TTC549 (cell line): ENCODE results near the gene VEZT.

Experiments
- FAIRE-seq: peaks from 2 replicates; lab custom pipeline; 2012; peaks lifted over from hg19 to GRCh38; lab: Jason Lieb, UNC

The VEZT gene

GRCh38 chr12:95200128-95200894 is 17.3 kb upstream of the VEZT start:
- FAIRE-seq: no peak

DNA sequence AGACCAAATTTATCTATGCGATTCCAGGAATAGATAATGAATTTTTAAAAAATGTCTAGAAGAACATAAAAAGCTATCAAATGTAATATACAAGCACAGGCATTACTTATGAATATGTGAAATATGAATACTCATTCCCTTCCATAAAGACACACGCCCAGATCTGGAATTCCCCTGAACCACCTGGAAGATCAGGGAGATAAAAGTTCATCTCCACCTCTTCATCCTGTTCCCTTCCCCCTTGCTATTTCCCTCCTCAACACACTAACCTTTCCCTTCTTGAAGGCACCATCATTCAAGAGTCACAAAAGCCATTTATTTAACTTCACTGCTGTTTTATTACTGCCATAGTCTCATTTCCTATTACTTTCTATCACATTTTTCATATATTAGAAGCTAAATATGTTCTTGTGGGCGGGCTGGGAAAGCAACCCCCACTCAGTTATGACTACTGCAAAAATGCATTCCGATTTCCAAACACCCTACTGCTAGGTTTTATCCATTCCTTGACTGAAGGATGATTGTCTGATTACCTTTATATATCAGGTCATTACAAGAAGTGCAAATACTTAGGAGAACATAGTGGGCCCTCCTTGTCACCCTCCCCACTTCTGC is 16.4 kb upstream of the VEZT start:
- FAIRE-seq: no peak

DNA sequence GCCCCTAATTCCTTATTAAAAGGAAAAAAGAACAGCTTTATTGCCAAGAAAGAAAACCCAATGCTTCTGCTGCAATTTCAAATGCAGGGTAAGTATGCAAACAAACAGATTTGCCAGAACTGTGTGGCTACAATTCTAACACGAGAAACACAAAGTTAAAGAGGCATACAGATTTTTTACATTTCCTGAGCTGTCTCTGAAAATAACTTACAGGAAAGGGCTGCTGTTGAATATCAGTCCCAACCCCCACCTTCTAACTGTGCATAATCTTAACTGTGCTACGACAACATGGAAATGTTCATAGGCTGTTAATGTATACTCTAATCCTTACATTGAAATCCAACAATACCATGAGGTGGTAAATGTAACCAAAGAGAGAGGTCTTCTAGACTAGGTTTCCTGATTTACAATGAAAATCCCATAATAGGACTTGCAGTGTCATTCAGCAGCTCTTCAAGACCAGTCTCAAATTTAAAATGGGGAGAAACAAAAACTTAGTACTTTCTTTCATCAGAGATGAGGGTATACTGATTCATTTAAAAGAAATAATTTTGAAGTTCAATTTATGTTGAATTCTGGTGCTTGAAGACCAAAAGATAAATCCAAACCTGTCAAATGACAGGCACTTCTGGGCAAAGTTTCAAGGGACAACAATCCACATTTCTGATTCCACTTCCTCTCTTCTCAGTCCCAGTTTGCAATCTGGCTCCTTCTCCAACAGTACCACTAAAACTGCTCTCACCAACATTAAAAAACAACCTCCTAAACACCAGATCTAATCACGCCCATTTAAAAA is 14.7 kb upstream of the VEZT start:
- no peak for FAIRE-seq

GRCh38 chr12:95203487-95204030 is 14.0 kb upstream of the VEZT start:
- FAIRE-seq: no peak

GRCh38 chr12:95204141-95204866 is 13.3 kb upstream of the VEZT start:
- no peak for FAIRE-seq

GRCh38 chr12:95205016-95205624 is 12.5 kb upstream of the VEZT start:
- FAIRE-seq: no peak

DNA sequence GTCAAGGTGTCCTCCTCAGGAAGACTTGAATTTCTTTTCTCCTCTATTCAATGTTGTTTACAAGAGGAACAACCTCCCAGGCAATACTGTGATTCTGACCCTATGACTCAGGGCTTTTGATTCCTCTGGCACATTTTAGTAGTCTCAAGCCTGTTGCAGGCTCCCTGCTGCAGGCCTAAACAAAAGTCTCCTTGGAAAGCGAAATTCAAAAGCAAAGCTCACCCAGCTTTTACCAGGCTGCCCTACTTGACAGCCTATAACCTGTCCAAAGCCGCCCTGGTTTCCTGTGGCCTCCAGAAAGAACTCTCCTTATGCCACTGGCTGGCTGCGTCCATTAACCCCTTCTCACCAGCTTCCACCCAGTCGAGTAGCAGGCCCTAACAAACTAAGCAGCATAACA is 11.9 kb upstream of the VEZT start:
- FAIRE-seq: no peak

DNA sequence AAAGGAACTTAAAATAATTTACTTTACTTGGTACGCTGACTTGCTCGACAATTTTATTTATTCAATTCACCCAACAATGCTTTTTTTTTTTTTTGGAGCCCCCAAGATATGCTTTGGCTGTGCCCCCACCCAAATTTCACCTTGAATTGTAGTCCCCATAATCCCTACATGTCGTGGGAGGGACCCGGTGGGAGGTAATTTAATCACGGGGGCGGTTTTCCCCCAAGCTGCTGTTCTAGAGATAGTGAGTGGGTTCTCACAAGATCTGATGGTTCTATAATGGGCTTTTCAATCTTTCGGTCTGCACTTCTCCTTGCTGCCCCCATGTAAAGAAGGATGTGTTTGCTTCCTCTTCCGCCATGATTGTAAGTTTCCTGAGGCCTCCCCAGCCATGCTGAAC is 10.7 kb upstream of the VEZT start:
- FAIRE-seq: no peak

- no peak for FAIRE-seq
Measured at GRCh38 chr12:95207407-95207806, 10.2 kb upstream of the VEZT start.

GRCh38 chr12:95208678-95209077 is 8.9 kb upstream of the VEZT start:
- no peak for FAIRE-seq

DNA sequence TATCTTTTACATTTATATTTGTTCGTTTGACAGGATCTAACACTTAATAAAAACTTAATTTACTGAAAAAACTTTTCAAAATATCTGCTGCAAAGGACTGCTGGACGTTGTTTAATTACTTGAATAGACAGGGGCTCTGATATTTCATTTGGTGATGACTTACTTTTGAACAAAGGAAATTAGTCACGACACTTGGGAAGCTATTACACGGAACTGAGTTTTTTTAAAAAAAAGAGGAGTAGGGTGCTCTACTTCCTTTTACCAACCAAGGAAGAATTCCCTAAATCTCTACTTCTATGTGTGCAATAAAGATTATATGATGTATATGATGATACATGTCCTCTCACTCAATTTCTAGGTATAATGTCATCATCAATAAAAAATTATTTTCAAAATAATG is 5.0 kb upstream of the VEZT start:
- no peak for FAIRE-seq

- FAIRE-seq: no peak
Measured at GRCh38 chr12:95213119-95213518, 4.5 kb upstream of the VEZT start.

DNA sequence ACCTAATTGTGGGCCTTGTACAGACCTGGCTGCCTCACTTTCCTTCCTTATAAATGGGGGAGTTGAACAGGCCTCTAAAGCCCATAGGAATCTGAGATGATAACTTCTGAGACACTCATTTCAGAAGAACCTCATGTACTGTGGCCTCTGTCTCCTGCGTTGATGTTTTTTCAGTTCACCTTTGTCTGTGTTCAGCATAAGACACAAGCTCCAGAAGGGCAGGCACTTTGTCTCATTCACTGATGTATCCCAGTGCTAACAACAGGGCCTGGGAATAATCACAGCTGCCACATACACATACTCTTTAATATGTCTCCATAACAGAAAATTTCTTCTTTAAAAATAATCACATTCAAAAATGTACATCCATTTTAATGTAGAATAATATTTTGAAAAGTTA is 3.7 kb upstream of the VEZT start:
- no peak for FAIRE-seq

DNA sequence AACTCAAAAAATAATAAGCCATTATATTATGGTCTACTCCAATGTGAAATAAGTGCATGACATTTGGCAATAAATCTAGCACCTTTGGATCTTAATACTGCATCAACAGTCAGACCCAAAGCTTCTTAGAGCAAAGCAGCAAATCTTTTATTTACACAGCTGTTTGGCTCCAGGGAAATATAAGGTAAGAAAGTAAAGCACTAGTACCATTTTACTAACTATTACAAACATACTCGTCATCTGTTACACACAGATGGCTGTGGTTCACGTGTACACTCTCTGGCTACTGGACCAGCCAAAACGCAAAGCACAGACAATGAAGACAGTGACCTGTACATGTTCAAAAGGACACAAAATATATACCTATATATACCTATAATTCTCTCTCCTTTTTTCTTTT is 3.1 kb upstream of the VEZT start:
- no peak for FAIRE-seq

- FAIRE-seq: no peak
Measured at GRCh38 chr12:95215949-95216348, 1.7 kb upstream of the VEZT start.

GRCh38 chr12:95216711-95217376 is 763 bp upstream of the VEZT start:
- FAIRE-seq: no peak

- FAIRE-seq: no peak
Measured at GRCh38 chr12:95218150-95219133, 835 bp downstream of the VEZT start.

GRCh38 chr12:95220190-95220589 is 2.6 kb downstream of the VEZT start:
- no peak for FAIRE-seq

- FAIRE-seq: no peak
Measured at GRCh38 chr12:95220726-95221125, 3.1 kb downstream of the VEZT start.
